Thyroid gland (tissue), 4 donors: Measurements from ENCODE around the gene NF2.

Source experiments
- CTCF ChIP-seq, 6 experiments: fragments of 200-600 bp in 3 of 6; fragments of 450-650 bp in 3 of 6; sonication (generic) in 3 of 6; IDR thresholded peaks; one replicate each; pipeline ENCODE4 v1.5.1; 2016 to 2019; ENCODE audit warnings: antibody characterized with exemption in 6 of 6, mild to moderate bottlenecking in 2 of 6, inconsistent platforms in 1 of 6, moderate library complexity in 1 of 6
- POLR2A ChIP-seq, 2 donors: fragments of 450-650 bp; IDR thresholded peaks; one replicate each; pipeline ENCODE4 v1.6.1; 2017; ENCODE audit warnings: antibody characterized with exemption in 2 of 2, mild to moderate bottlenecking in 2 of 2, moderate library complexity in 1 of 2

DNA sequence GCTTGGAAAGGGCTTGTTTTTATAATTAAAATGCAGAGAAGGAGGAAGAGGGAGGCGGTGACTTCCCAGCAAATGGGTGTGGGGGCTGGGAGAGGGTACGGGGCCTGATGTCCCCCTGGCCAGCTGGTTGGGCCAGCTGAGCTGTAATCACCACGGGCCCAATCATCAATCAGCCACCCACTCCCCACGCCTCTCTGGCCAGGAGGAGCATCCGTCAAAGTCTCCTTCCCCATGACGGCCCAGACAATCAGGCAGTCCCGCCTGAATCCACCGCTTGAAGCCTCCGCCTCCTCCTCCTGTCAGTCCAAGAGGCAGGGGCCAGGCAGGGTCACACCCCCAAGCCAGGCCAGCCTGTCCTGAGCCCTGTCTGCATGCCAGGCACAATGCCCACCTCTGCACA lies 103.1 kb downstream of the NF2 start:
- no peak for TF ChIP-seq POLR2A (IDR thresholded peaks at IDR 0.05)
- TF ChIP-seq CTCF (IDR thresholded peaks at IDR 0.05), result no peak
